Right lobe of liver (tissue), 6 donors: Measurements from ENCODE around the gene P3H2. TPM values are rescaled to one million over a fixed set of nuclear protein-coding genes. Genes with fewer than 3 reads are reported as not detected.
A peak's percentile ranks its signal among the peaks of the same experiment; 100 is the strongest.

Experiments used
- ATAC-seq, 4 donors: fragments of 200-7000 bp; cut with Tn5 transposase; one replicate each; pipeline ENCODE4 v1.9.1; 2020; ENCODE audit warnings: mild to moderate bottlenecking in 4 of 4, moderate library complexity in 4 of 4
- DNase-seq, 3 donors: peaks; one replicate each; pipeline ENCODE4 v3.0.0-alpha.2; 2020
- H3K27ac ChIP-seq, 3 donors: fragments of 200-600 bp; one replicate each; pipeline ENCODE4 v1.8.0; 2022
- H3K27me3 ChIP-seq, 2 donors: fragments of 200-600 bp; one replicate each; pipeline ENCODE4 v1.8.0; 2022
- H3K36me3 ChIP-seq, 4 donors: fragments of 200-600 bp; sonication (generic) in 1 of 4; one replicate each; pipeline versions ENCODE4 v1.5.1 to v1.8.0; 2017 to 2022; ENCODE audit warnings: control low read depth in 1 of 4
- H3K4me1 ChIP-seq, 4 donors: fragments of 200-600 bp; sonication (generic) in 1 of 4; one replicate each; pipeline versions ENCODE4 v1.5.1 to v1.8.0; 2017 to 2022; ENCODE audit warnings: control low read depth in 1 of 4
- H3K4me3 ChIP-seq, 3 donors: fragments of 200-600 bp; one replicate each; pipeline ENCODE4 v1.8.0; 2022
- H3K9me3 ChIP-seq, 4 donors: fragments of 200-600 bp; sonication (generic) in 1 of 4; one replicate each; pipeline versions ENCODE4 v1.5.1 to v1.8.0; 2017 to 2022; ENCODE audit warnings: control low read depth in 1 of 4
- CTCF ChIP-seq, 4 donors: fragments of 200-600 bp in 3 of 4; fragments of 450-650 bp in 1 of 4; IDR thresholded peaks; one replicate each; pipeline versions ENCODE4 v1.5.1 to v1.8.0; 2016 to 2022; ENCODE audit warnings: antibody characterized with exemption in 4 of 4, mild to moderate bottlenecking in 2 of 4
- POLR2A ChIP-seq: fragments of 450-650 bp; IDR thresholded peaks from one replicate; pipeline ENCODE4 v1.6.1; 2017; ENCODE audit warnings: antibody characterized with exemption, mild to moderate bottlenecking
- WGBS: methylation state at CpG from one replicate; pipeline ENCODE4 v1.1.6; 2018; ENCODE audit warnings: low coverage, low lambda C conversion rate; ENCODE audit not compliant: insufficient coverage; ENCODE audit errors: missing lambda C conversion rate; 5-methylcytosine and 5-hydroxymethylcytosine counted together
- intact Hi-C, 2 donors: fragments of 100-400 bp; cut with DNase I; formaldehyde crosslinking; loops; one replicate each; pipeline versions ENCODE4 v1.11.2 to v1.14.1; 2022
- total RNA-seq, 6 experiments: library from RNA; depleted of rRNA in 2 of 6; stranded (reverse); fragments of >200 nt in 2 of 6; fragmentation: NEBNext Ultra II Directional in 3 of 6; extraction: Animal tissue kit (Norgen Biotek cat#: 25700) in 3 of 6; gene quantifications; one replicate each; pipeline versions ENCODE4 v1.1.0 to v1.2.4, GENCODE V29; 2016 to 2023
- donor health status: DM: no; HTN: yes; CAD: no.
- donor health status: DM: no; HTN: no; CAD: no.
- donor health status: DM: no; HTN: no; CAD: no.
- donor health status: DM: no; HTN: yes; CAD: no.
- donor health status: DM: no; HTN: yes; CAD: no.

P3H2 gene
- total RNA-seq, 6 experiments from 2014 or later = 3.2 to 8.7 (median 6.5) TPM

GRCh38 chr3:189945935-189946709 is 174.6 kb downstream of the P3H2 start:
- WGBS = 81% methylated on average over 6 of the region's 6 CpGs
- Histone ChIP-seq H3K27me3 (no peaks in the 10 kb centered on the region), H3K36me3 (no peaks in the 10 kb centered on the region), H3K4me3 (no peak overlapping the region), H3K4me1 (peaks cover 0 to 5% (median 0%) of the 10 kb centered on the region in 4 donors), H3K9me3 (no peaks in the 10 kb centered on the region), H3K27ac (no peak overlapping the region)
- intact Hi-C loops = no loop called here
- DNase-seq = no peak
- no peak for TF ChIP-seq CTCF (IDR thresholded peaks at IDR 0.05)
- TF ChIP-seq POLR2A = no peak
- ATAC-seq = no peak

GRCh38 chr3:189944285-189945145 is 176.2 kb downstream of the P3H2 start:
- intact Hi-C loops = no loop called here
- Histone ChIP-seq H3K27ac (no peak overlapping the region), H3K4me3 (no peak overlapping the region), H3K27me3 (no peaks in the 10 kb centered on the region), H3K36me3 (no peaks in the 10 kb centered on the region), H3K4me1 (peaks cover 0 to 2% (median 0%) of the 10 kb centered on the region in 4 donors), H3K9me3 (no peaks in the 10 kb centered on the region)
- DNase-seq = no peak
- no peak for ATAC-seq
- TF ChIP-seq CTCF (IDR thresholded peaks at IDR 0.05) = no peak
- no peak for TF ChIP-seq POLR2A
- WGBS = 79% methylated on average over 13 of the region's 14 CpGs

GRCh38 chr3:189942948-189943347 is 177.7 kb downstream of the P3H2 start:
- TF ChIP-seq POLR2A (no peak), CTCF (IDR thresholded peaks at IDR 0.05) (no peak)
- Histone ChIP-seq H3K9me3 (no peaks in the 10 kb centered on the region), H3K27me3 (no peaks in the 10 kb centered on the region), H3K36me3 (no peaks in the 10 kb centered on the region), H3K27ac (no peak overlapping the region), H3K4me3 (no peak overlapping the region), H3K4me1 (no peaks in the 10 kb centered on the region)
- no peak for ATAC-seq
- intact Hi-C loops = no loop called here
- DNase-seq = no peak
- WGBS = 82% methylated on average over 3 of the region's 3 CpGs

- no peaks in the 10 kb centered on the region for H3K9me3 ChIP-seq
- H3K4me1 ChIP-seq = no peaks in the 10 kb centered on the region
- intact Hi-C loops = no loop called here
- 70% methylated on average over 2 of the region's 2 CpGs for WGBS
- H3K27ac ChIP-seq = no peak overlapping the region
- no peaks in the 10 kb centered on the region for H3K36me3 ChIP-seq
- DNase-seq (no peak), ATAC-seq (peak; percentile 28 to 51 (median 40))
- H3K27me3 ChIP-seq = no peaks in the 10 kb centered on the region
- TF ChIP-seq CTCF (IDR thresholded peaks at IDR 0.05) (no peak), POLR2A (no peak)
- no peak overlapping the region for H3K4me3 ChIP-seq
These were observed 179.0 kb downstream of the P3H2 start for GRCh38 chr3:189941679-189942078.
